ENCODE measurements around the gene RPS5.
A peak's percentile ranks its signal among the peaks of the same experiment; 100 is the strongest.
"Not testable (repeated sequence)": the region's sequence is repeated elsewhere in the genome, so short reads cannot be mapped to it uniquely, and the experiment has no call there.

RPS5 gene

GRCh38 chr19:58372311-58373133 lies 14.5 kb upstream of the RPS5 start:
- H3K9ac ChIP-seq (ENCODE audit: low read length), result no peak overlapping the region
- no peaks in the 10 kb centered on the region for H3K4me1 ChIP-seq (ENCODE audit: insufficient read depth, low read length, severe bottlenecking)
- no peaks in the 10 kb centered on the region for H3K27me3 ChIP-seq (ENCODE audit: insufficient read depth, low read length)
- H3K36me3 ChIP-seq (ENCODE audit: insufficient read depth, low read length), result no peaks in the 10 kb centered on the region
- H3K79me2 ChIP-seq (ENCODE audit: insufficient read depth, low read length), result no peaks in the 10 kb centered on the region
- no peak overlapping the region for H3K27ac ChIP-seq (ENCODE audit: low read depth, low read length, poor library complexity, severe bottlenecking)
- H3K9me2 ChIP-seq (ENCODE audit: low read depth, low read length), result no peaks in the 10 kb centered on the region
- no peak overlapping the region for H3K4me2 ChIP-seq (ENCODE audit: low read length)
- no peak overlapping the region for H3K4me3 ChIP-seq (ENCODE audit: low read depth, low read length, poor library complexity, severe bottlenecking)
- no peak for TF ChIP-seq EZH2 (IDR thresholded peaks at IDR 0.05; ENCODE audit: borderline replicate concordance, low read length)
- TF ChIP-seq, protein P1, sequence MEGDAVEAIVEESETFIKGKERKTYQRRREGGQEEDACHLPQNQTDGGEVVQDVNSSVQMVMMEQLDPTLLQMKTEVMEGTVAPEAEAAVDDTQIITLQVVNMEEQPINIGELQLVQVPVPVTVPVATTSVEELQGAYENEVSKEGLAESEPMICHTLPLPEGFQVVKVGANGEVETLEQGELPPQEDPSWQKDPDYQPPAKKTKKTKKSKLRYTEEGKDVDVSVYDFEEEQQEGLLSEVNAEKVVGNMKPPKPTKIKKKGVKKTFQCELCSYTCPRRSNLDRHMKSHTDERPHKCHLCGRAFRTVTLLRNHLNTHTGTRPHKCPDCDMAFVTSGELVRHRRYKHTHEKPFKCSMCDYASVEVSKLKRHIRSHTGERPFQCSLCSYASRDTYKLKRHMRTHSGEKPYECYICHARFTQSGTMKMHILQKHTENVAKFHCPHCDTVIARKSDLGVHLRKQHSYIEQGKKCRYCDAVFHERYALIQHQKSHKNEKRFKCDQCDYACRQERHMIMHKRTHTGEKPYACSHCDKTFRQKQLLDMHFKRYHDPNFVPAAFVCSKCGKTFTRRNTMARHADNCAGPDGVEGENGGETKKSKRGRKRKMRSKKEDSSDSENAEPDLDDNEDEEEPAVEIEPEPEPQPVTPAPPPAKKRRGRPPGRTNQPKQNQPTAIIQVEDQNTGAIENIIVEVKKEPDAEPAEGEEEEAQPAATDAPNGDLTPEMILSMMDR (IDR thresholded peaks at IDR 0.05; ENCODE audit: low read length), result peak; percentile 39; the same call in 1 of the 2 replicates
- no peak overlapping the region for H2AFZ ChIP-seq (ENCODE audit: low read length)
- no peaks in the 10 kb centered on the region for H3F3A ChIP-seq (ENCODE audit: insufficient read depth, low read length)
- no peaks in the 10 kb centered on the region for H3K9me3 ChIP-seq (ENCODE audit: low read length)
- H4K20me1 ChIP-seq (ENCODE audit: insufficient read depth, low read length), result no peaks in the 10 kb centered on the region

DNA sequence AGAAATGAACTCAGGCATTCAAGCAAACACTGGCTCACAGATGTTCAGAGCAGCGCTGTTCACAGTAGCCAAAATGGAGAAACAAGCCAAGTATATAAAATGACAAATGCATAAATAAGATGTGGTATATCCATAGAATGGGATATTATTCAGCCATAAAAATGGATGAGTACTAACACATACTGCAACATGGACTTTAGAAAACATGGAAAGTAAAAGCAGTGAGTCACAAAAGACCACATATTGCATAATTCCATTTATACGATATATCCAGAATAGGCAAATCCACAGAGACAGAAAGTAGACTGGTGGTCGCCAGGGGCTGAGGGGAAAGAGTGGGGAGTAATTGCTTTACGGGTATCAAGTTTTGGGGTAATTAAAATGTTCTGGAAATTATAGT lies 12.9 kb upstream of the RPS5 start:
- Histone ChIP-seq H3K9me3 (ENCODE audit: low read length) (no peaks in the 10 kb centered on the region), H3K4me3 (ENCODE audit: low read depth, low read length, poor library complexity, severe bottlenecking) (no peak overlapping the region), H3K9ac (ENCODE audit: low read length) (no peak overlapping the region), H3K27me3 (ENCODE audit: insufficient read depth, low read length) (no peaks in the 10 kb centered on the region), H3K36me3 (ENCODE audit: insufficient read depth, low read length) (no peaks in the 10 kb centered on the region), H2AFZ (ENCODE audit: low read length) (no peak overlapping the region), H3F3A (ENCODE audit: insufficient read depth, low read length) (no peaks in the 10 kb centered on the region), H4K20me1 (ENCODE audit: insufficient read depth, low read length) (no peaks in the 10 kb centered on the region), H3K4me2 (ENCODE audit: low read length) (no peak overlapping the region), H3K4me1 (ENCODE audit: insufficient read depth, low read length, severe bottlenecking) (peaks cover 2% of the 10 kb centered on the region), H3K79me2 (ENCODE audit: insufficient read depth, low read length) (no peaks in the 10 kb centered on the region), H3K9me2 (ENCODE audit: low read depth, low read length) (no peaks in the 10 kb centered on the region), H3K27ac (ENCODE audit: low read depth, low read length, poor library complexity, severe bottlenecking) (no peak overlapping the region)
- TF ChIP-seq, protein P1 (IDR thresholded peaks at IDR 0.05; ENCODE audit: low read length), result no peak
- no peak for TF ChIP-seq EZH2 (IDR thresholded peaks at IDR 0.05; ENCODE audit: borderline replicate concordance, low read length)

DNA sequence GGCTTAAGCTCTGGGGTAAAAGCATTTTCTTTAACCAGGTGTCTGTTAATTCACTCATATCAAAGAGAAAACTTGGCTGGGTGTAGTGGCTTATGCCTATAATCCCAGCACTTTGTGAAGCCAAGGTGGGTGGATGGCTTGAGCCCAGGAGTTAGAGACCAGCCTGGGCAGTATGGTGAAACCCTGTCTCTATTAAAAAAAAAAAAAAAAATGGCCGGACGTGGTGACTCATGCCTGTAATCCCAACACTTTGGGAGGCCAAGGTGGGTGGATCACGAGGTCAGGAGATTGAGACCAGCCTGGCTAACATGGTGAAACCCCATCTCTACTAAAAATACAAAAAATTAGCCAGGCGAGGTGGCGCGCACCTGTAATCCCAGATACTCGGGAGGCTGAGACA lies 10.3 kb upstream of the RPS5 start:
- not testable (repeated sequence) for H3K9ac ChIP-seq (ENCODE audit: low read length); H3K27ac ChIP-seq (ENCODE audit: low read depth, low read length, poor library complexity, severe bottlenecking); H3K4me3 ChIP-seq (ENCODE audit: low read depth, low read length, poor library complexity, severe bottlenecking); H3K36me3 ChIP-seq (ENCODE audit: insufficient read depth, low read length); H3K9me3 ChIP-seq (ENCODE audit: low read length); H3K27me3 ChIP-seq (ENCODE audit: insufficient read depth, low read length); H3F3A ChIP-seq (ENCODE audit: insufficient read depth, low read length); H3K79me2 ChIP-seq (ENCODE audit: insufficient read depth, low read length); H2AFZ ChIP-seq (ENCODE audit: low read length); H4K20me1 ChIP-seq (ENCODE audit: insufficient read depth, low read length); H3K9me2 ChIP-seq (ENCODE audit: low read depth, low read length); H3K4me2 ChIP-seq (ENCODE audit: low read length)
- peaks cover 19% of the 10 kb centered on the region for H3K4me1 ChIP-seq (ENCODE audit: insufficient read depth, low read length, severe bottlenecking)

GRCh38 chr19:58379246-58379645 lies 7.8 kb upstream of the RPS5 start:
- Histone ChIP-seq H3K9me2 (ENCODE audit: low read depth, low read length) (no peaks in the 10 kb centered on the region), H3F3A (ENCODE audit: insufficient read depth, low read length) (no peaks in the 10 kb centered on the region), H3K27ac (ENCODE audit: low read depth, low read length, poor library complexity, severe bottlenecking) (no peak overlapping the region), H3K4me3 (ENCODE audit: low read depth, low read length, poor library complexity, severe bottlenecking) (peak overlapping the region; percentile 74), H3K4me1 (ENCODE audit: insufficient read depth, low read length, severe bottlenecking) (peaks cover 32% of the 10 kb centered on the region), H2AFZ (ENCODE audit: low read length) (no peak overlapping the region), H3K27me3 (ENCODE audit: insufficient read depth, low read length) (no peaks in the 10 kb centered on the region), H3K36me3 (ENCODE audit: insufficient read depth, low read length) (no peaks in the 10 kb centered on the region), H3K4me2 (ENCODE audit: low read length) (peak overlapping the region; percentile 91), H4K20me1 (ENCODE audit: insufficient read depth, low read length) (no peaks in the 10 kb centered on the region), H3K79me2 (ENCODE audit: insufficient read depth, low read length) (no peaks in the 10 kb centered on the region), H3K9me3 (ENCODE audit: low read length) (no peaks in the 10 kb centered on the region), H3K9ac (ENCODE audit: low read length) (peak overlapping the region; percentile 13; the same call in 1 of the 2 replicates)
- no peak for TF ChIP-seq EZH2 (IDR thresholded peaks at IDR 0.05; ENCODE audit: borderline replicate concordance, low read length)
- TF ChIP-seq, protein P1 (IDR thresholded peaks at IDR 0.05; ENCODE audit: low read length), result no peak
